Mesothelial cell of epicardium (in vitro differentiated cells): ENCODE results near the gene CDC42EP2. TPM values are rescaled to one million over a fixed set of nuclear protein-coding genes. Genes with fewer than 3 reads are reported as not detected.
A peak's percentile ranks its signal among the peaks of the same experiment; 100 is the strongest.

Experiments used
- DNase-seq, 2 experiments: peaks; one replicate each; pipeline ENCODE4 v3.0.0; 2021; ENCODE audit warnings: low spot score in 2 of 2; ENCODE audit not compliant: unreplicated experiment in 2 of 2
- H3K27ac Mint-ChIP-seq: 2 replicates; pipeline ENCODE4 v1.8.0; 2021; ENCODE audit warnings: mixed read lengths
- H3K27me3 Mint-ChIP-seq: 2 replicates; pipeline ENCODE4 v1.8.0; 2021; ENCODE audit warnings: low read depth, mixed read lengths
- H3K36me3 Mint-ChIP-seq: 2 replicates; pipeline ENCODE4 v1.8.0; 2021; ENCODE audit warnings: mixed read lengths
- H3K4me1 Mint-ChIP-seq: 2 replicates; pipeline ENCODE4 v1.8.0; 2021; ENCODE audit warnings: mixed read lengths
- H3K4me3 Mint-ChIP-seq: 2 replicates; pipeline ENCODE4 v1.8.0; 2021; ENCODE audit warnings: mild to moderate bottlenecking, moderate library complexity, mixed read lengths
- H3K9me3 Mint-ChIP-seq: 2 replicates; pipeline ENCODE4 v1.8.0; 2021; ENCODE audit warnings: mixed read lengths
- CTCF ChIP-seq: fragments of 200-600 bp; sonication (generic); IDR thresholded peaks from one replicate; pipeline ENCODE4 v1.5.0; 2021; ENCODE audit warnings: antibody characterized with exemption; ENCODE audit not compliant: unreplicated experiment
- total RNA-seq: library from RNA; stranded (reverse); gene quantifications from 3 replicates; pipeline ENCODE4 v1.2.1, GENCODE V29; 2021

The CDC42EP2 gene
- total RNA-seq, 1 donor from 2014 or later: 12.3 TPM

GRCh38 chr11:65317025-65317786 is 2.5 kb downstream of the CDC42EP2 start:
- Mint-ChIP-seq H3K4me1 (peaks cover 20% of the 10 kb centered on the region), H3K27ac (no peak overlapping the region), H3K4me3 (peak overlapping the region; percentile 72), H3K27me3 (peaks cover 16% of the 10 kb centered on the region), H3K36me3 (no peaks in the 10 kb centered on the region), H3K9me3 (no peaks in the 10 kb centered on the region)
- no peak for DNase-seq
- no peak for TF ChIP-seq CTCF

- peaks cover 2% of the 10 kb centered on the region for H3K36me3 Mint-ChIP-seq
- no peak for DNase-seq
- no peak overlapping the region for H3K4me3 Mint-ChIP-seq
- TF ChIP-seq CTCF: no peak
- no peak overlapping the region for H3K27ac Mint-ChIP-seq
- no peaks in the 10 kb centered on the region for H3K9me3 Mint-ChIP-seq
- H3K4me1 Mint-ChIP-seq: peaks cover 17% of the 10 kb centered on the region
- H3K27me3 Mint-ChIP-seq: no peaks in the 10 kb centered on the region
Observed at GRCh38 chr11:65320386-65321075, 5.9 kb downstream of the CDC42EP2 start.

GRCh38 chr11:65321076-65321475 is 6.4 kb downstream of the CDC42EP2 start:
- no peaks in the 10 kb centered on the region for H3K27me3 Mint-ChIP-seq
- no peak overlapping the region for H3K27ac Mint-ChIP-seq
- H3K4me1 Mint-ChIP-seq: peaks cover 13% of the 10 kb centered on the region
- DNase-seq: no peak
- no peaks in the 10 kb centered on the region for H3K9me3 Mint-ChIP-seq
- H3K36me3 Mint-ChIP-seq: peaks cover 2% of the 10 kb centered on the region
- no peak overlapping the region for H3K4me3 Mint-ChIP-seq
- no peak for TF ChIP-seq CTCF

- H3K27ac Mint-ChIP-seq: no peak overlapping the region
- H3K4me1 Mint-ChIP-seq: peaks cover 4% of the 10 kb centered on the region
- H3K36me3 Mint-ChIP-seq: peaks cover 2% of the 10 kb centered on the region
- no peaks in the 10 kb centered on the region for H3K27me3 Mint-ChIP-seq
- H3K9me3 Mint-ChIP-seq: no peaks in the 10 kb centered on the region
- DNase-seq: no peak
- H3K4me3 Mint-ChIP-seq: no peak overlapping the region
- TF ChIP-seq CTCF: no peak
Observed at GRCh38 chr11:65321828-65322485, 7.3 kb downstream of the CDC42EP2 start.

GRCh38 chr11:65323813-65324212 is 9.1 kb downstream of the CDC42EP2 start:
- Mint-ChIP-seq H3K27me3 (no peaks in the 10 kb centered on the region), H3K4me1 (no peaks in the 10 kb centered on the region), H3K4me3 (no peak overlapping the region), H3K9me3 (no peaks in the 10 kb centered on the region), H3K27ac (no peak overlapping the region), H3K36me3 (peaks cover 2% of the 10 kb centered on the region)
- no peak for DNase-seq
- TF ChIP-seq CTCF: no peak
